Uterus (tissue), 2 donors: ENCODE results near the gene CA5B.

ENCODE experiments used
- POLR2A ChIP-seq, 2 donors: fragments of 450-650 bp; IDR thresholded peaks; one replicate each; pipeline ENCODE4 v1.6.1; 2016; ENCODE audit warnings: antibody characterized with exemption in 2 of 2, mild to moderate bottlenecking in 1 of 2, moderate library complexity in 1 of 2
- TF ChIP-seq, protein P1 (sequence below), 4 experiments: fragments of 200-600 bp in 2 of 4; fragments of 450-650 bp in 2 of 4; sonication (generic) in 2 of 4; IDR thresholded peaks; one replicate each; pipeline ENCODE4 v1.5.1; 2016 to 2019; ENCODE audit warnings: antibody characterized with exemption in 4 of 4, mild to moderate bottlenecking in 2 of 4, moderate library complexity in 1 of 4

DNA sequence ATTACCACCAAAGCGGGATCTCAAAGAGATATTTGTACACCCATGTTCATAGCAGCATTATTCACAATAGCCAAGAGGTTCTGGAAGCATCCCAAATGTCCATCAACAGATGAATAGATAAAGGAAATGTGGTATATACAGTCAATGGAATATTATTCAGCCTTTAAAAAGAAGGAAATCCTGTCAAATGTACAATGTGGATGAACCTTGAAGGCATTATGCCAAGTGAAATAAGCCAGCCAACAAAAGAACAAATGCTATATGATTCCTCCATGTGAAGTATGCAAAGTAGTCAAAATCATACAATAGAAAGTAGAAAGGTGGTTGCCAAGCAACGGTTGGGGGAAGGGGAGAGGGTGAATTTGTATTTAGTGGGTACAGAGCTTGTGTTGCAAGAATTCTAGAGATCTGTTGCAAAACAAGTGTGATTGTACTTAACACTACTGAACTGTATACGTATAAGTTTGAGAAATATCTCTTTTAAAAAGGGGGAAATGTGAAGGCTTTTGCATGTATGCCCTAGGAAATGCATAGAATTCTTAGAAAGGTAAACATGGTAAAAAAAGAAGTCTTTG lies 47.2 kb downstream of the CA5B start:
- TF ChIP-seq, protein P1, sequence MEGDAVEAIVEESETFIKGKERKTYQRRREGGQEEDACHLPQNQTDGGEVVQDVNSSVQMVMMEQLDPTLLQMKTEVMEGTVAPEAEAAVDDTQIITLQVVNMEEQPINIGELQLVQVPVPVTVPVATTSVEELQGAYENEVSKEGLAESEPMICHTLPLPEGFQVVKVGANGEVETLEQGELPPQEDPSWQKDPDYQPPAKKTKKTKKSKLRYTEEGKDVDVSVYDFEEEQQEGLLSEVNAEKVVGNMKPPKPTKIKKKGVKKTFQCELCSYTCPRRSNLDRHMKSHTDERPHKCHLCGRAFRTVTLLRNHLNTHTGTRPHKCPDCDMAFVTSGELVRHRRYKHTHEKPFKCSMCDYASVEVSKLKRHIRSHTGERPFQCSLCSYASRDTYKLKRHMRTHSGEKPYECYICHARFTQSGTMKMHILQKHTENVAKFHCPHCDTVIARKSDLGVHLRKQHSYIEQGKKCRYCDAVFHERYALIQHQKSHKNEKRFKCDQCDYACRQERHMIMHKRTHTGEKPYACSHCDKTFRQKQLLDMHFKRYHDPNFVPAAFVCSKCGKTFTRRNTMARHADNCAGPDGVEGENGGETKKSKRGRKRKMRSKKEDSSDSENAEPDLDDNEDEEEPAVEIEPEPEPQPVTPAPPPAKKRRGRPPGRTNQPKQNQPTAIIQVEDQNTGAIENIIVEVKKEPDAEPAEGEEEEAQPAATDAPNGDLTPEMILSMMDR (IDR thresholded peaks at IDR 0.05) = no peak
- TF ChIP-seq POLR2A (IDR thresholded peaks at IDR 0.05) = no peak
